ENCODE data around the gene TGFB1.

TGFB1 gene

DNA sequence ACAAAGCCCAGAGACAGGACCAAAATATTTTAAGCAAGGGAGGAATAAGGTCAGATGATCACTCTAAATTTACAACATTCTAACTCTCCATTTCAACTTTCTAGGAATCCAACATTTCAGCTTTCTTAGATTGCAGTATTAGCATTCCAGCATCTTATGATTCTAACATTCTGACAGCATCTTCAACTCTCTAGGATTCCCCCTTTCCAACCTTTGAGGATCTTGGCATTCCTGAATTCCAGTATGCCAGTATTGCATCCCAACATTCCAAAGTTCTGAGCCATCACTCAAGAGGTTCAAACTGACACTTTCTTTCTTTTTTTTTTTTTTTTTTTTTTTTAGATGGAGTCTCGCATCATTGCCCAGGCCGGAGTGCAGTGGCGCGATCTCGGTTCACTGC lies 13.8 kb downstream of the TGFB1 start:
- DNase-seq = no peak

- DNase-seq = no peak
Measured at GRCh38 chr19:41335467-41335866, 18.3 kb downstream of the TGFB1 start.

DNA sequence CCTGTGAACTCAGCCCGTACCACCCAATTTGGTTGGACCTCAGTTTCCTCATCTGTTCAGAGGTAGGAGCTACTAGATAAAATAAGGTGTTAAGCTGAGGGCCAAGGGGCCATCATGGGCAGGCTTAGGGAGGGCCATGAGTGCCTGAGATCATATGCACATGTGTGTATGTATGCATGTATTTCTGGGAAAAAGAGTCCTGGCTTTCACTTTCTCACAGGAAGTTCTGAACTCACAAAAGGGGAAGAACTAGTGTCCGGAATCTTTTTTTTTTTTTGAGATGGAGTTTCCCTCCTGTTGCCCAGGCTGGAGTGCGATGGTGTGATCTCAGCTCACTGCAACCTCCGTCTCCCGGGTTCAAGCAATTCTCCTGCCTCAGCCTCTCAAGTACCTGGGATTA lies 18.9 kb downstream of the TGFB1 start:
- no peak for DNase-seq

- DNase-seq = no peak
Measured at GRCh38 chr19:41332468-41332867, 21.3 kb downstream of the TGFB1 start.

DNA sequence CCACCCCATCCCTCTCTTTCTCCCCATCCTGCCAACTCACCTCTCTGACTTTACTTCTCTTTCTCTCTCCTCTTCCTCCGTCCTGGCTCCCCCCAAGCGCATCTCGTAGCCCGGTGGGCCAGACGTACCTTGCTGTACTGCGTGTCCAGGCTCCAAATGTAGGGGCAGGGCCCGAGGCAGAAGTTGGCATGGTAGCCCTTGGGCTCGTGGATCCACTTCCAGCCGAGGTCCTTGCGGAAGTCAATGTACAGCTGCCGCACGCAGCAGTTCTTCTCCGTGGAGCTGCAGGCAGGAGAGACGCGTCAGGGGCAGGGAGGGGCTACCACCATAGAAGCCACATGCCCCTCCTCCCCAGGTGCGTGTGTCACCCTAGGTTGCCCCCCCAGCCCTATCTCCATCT lies 21.7 kb downstream of the TGFB1 start:
- DNase-seq = no peak

DNA sequence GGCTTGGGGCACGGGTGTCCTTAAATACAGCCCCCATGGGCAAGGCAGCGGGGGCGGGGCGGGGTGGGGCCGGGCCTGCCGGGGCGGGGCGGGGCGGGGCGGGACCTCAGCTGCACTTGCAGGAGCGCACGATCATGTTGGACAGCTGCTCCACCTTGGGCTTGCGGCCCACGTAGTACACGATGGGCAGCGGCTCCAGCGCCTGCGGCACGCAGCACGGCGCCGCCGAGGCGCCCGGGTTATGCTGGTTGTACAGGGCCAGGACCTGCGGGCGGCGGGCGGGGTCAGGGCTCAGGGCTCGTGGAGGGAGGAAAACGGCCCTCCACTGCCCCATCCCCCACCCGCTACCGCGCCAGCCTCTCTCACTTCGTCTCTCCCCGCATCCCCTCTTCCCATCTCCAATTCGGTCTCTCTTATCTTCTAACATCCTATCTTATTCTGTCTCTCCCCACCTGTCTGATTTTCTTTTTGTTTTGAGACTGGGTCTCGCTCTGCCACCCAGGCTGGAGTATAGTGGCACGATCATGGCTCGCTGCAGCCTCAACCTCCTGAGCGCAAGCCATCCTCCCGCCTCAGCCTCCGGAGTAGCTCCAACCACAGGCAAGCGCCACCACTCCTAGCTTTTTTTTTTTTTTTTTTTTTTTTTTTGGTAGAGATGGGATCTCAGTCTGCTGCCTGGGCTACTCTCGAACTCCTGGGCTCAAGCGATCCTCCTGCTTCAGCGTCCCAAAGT lies 22.6 kb downstream of the TGFB1 start:
- no peak for DNase-seq

GRCh38 chr19:41330481-41330880 lies 23.2 kb downstream of the TGFB1 start:
- no peak for DNase-seq

- DNase-seq = no peak
Measured at GRCh38 chr19:41328842-41329225, 24.9 kb downstream of the TGFB1 start.

DNA sequence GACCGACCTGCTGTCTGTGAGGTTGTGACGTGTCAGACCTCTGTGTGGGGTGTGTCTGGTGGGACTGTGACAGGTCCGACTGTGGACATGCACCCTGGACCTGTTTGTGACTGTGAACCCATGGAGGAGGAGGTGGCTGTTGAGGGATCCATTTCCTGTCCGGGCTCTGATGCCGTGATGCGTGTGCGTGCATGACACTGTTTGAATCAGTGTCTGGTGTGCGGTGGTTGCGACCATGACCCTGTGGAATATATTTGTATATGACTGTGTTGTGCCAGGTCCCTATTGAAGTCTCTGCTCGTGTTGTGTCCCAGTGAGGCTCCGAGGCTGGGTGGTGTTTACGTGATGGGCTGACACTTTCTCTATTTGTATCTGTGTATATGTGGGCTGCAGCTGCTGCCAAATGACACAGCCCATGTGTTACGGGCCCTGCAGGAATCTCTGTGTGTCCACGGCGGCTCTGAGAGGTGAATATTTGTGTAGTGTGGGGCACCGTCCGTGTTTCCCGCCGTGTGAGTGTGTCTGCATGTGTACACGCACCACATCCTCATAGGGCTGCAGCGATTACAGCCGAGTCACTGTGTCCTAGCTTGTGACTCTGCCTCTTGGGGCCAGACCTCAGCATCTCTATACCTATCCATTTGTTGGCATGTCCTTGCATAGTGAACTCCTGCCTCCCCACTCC lies 25.4 kb downstream of the TGFB1 start:
- DNase-seq = no peak

GRCh38 chr19:41327576-41328156 lies 26.1 kb downstream of the TGFB1 start:
- peak; percentile 78 for DNase-seq

DNA sequence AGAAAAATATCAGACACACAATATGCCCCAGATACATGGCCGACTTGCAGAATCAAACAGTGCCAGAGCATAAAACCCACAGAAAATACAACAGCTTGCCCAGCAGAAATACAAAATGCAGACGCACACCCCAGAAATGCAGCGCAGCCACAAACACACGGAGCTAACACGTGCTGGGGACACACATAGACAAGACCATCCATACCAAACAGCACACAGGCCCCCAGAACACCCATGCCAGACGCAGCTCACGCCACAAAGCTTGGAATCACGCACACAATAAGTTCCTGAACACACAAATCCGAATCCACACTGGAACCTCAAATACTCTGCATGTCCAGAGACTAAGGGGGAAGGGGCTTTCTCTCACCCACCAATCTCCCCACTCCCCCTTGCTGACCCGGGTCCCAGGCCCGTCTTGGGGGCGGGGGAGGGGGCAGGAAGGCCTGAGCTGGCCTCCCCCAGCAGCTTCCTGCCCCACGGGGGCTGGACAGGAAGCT lies 26.6 kb downstream of the TGFB1 start:
- DNase-seq = no peak

DNA sequence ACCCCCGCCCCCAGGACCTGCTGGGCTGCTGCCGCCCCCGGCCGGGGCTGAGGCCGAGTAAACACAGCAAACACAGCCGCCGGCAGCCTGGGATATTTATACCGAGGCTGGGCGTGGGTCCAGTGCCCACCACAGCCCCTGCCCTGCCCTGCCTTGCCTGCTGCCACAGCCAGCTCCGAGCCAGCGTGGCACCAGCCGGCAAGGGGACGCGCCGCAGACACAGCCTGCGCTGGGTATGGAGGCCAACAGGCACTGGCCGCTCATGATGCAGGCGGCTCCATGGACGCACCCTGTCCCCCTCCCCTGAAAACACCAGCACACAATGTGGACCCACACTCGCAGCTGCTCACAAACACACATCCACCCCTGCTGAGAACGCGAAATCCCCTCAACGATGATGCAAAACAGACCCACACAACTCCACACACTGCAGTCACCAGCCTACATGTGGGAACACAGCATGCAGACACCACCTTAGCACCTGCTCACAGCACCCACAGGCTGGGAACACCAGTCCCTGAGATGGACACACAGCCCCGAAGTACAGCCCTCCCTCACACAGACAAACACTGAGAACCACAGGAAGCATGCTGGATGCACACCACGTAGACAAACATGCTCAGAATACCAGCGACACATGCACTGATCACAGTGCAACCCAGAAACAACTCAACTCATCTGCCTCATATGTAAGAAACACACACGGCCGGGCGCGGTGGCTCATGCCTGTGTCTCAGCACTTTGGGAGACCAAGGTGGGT lies 27.6 kb downstream of the TGFB1 start:
- DNase-seq = peak; percentile 85

DNA sequence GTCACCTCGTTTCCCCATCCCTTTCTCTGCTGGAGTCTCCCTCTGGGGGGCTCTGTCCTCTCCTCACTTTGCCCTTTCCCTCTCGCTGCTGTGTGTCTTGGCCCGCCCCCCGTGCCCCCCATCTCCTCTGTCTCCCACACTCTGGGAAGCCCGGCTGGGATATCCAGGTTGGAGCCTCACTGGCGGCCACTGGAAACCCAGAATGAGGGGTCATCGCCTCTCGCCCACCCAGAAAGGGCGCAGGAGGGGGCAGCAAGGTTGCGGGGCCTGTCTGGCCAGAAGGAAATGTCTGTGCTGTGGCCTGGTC lies 28.1 kb downstream of the TGFB1 start:
- DNase-seq = no peak

GRCh38 chr19:41324921-41325639 lies 28.6 kb downstream of the TGFB1 start:
- peak; percentile 72 for DNase-seq

DNA sequence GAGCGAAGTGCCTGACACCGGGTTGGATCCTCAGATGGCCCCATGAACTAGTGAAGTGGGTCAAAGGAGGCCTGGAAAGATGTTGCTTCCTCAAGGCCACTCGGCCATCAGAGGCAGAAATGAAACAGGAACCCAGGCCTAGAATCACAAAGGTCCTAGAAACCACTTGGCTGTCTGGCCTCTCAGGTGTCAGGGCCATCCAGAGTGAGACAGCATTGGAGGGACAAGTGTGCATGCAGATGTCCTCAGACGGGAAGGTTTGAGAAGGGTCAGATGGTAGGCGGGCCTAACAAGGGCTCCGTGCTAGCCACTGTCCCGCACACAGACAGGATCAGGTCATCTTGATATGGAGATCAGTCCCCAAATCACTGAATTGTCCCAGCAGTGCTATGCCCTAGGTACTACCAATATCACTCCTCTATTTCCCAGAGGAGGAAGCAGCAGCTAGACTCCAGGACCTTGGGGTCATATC lies 29.5 kb downstream of the TGFB1 start:
- no peak for DNase-seq

- peak; percentile 77 for DNase-seq
Measured at GRCh38 chr19:41323430-41324125, 30.1 kb downstream of the TGFB1 start.

DNA sequence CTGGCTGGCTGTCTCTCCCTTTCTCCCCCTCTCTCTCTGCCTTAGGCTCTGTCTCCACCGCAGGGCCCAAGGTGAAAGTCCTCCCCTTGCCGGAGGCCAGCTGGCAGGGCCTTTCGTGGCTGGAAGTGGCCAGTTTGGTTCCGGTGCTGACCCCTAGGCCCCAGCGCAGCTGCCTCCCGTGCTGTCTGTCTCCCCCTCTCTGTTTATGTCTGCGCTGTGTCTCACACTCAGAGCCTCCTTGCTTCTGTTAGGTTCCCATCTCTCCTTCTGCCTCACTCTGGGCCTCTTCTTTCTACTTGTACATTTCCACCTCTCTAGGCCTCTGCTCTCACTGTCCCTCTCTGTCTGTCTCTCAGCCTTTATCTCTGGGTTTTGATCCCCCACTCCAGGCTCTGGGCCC lies 30.7 kb downstream of the TGFB1 start:
- no peak for DNase-seq

DNA sequence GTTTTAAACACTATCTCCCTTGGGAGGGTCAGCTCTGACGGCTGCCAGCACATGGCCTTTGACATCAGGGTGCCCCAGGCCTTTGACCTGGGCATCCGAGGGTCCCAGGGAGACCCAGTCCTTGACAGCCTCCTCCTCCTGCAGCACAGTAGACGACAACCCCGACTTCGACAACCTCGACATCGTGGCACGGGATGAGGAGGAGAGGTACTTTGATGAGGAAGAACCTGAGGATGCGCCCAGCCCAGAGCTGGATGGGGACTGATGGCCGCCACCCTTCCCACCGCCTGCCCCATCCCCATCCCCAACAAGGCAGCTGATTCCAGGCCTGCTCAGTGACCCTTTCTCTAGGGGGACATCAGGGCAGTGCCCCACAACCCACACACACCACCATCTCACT lies 31.3 kb downstream of the TGFB1 start:
- no peak for DNase-seq

- no peak for DNase-seq
Measured at GRCh38 chr19:41321600-41322270, 32.0 kb downstream of the TGFB1 start.

GRCh38 chr19:41321204-41321599 lies 32.5 kb downstream of the TGFB1 start:
- DNase-seq = no peak

DNA sequence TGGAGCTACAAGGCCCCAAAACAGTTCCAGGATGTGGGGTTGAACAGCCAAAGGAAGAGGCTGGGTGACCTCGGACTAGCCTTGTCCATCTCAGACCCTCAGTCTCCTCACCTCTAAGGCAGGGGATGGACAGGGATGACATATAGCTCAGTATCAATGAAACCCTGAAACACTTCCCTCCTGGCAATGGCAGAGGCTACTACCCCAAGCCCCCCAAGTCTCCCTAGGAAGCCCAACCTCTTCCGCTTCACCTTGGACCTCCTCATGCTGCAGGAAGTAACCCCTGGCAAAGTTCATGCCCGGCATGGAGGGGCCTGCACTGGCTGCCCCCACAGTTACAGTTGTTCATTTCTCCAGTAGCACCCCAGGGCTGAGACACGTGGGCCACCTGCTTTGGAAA lies 33.2 kb downstream of the TGFB1 start:
- DNase-seq = no peak

GRCh38 chr19:41320185-41320518 lies 33.6 kb downstream of the TGFB1 start:
- no peak for DNase-seq
